Activated T-helper 17 cell treated with anti-CD3 and anti-CD28 coated beads, Interleukin-2, amount 50 U/mL, for 72 hours (primary cell): ENCODE results near the gene MFGE8. TPM values are rescaled to one million over a fixed set of nuclear protein-coding genes. Genes with fewer than 3 reads are reported as not detected.

Experiments
- ATAC-seq: fragments of 150-1000 bp; cut with Tn5 transposase; replicated peaks from 2 replicates; pipeline ENCODE4 v1.10.0; 2021; ENCODE audit warnings: mild to moderate bottlenecking, moderate library complexity
- H3K27ac Mint-ChIP-seq: one replicate; pipeline ENCODE4 v1.8.0; 2022; ENCODE audit warnings: mixed read lengths
- H3K27me3 Mint-ChIP-seq: one replicate; pipeline ENCODE4 v1.8.0; 2022; ENCODE audit warnings: mixed read lengths
- H3K36me3 Mint-ChIP-seq: one replicate; pipeline ENCODE4 v1.8.0; 2022; ENCODE audit warnings: low read depth, mild to moderate bottlenecking, mixed read lengths
- H3K4me1 Mint-ChIP-seq: one replicate; pipeline ENCODE4 v1.8.0; 2022; ENCODE audit warnings: mixed read lengths
- H3K4me3 Mint-ChIP-seq: one replicate; pipeline ENCODE4 v1.8.0; 2022; ENCODE audit warnings: mild to moderate bottlenecking, mixed read lengths
- H3K9me3 Mint-ChIP-seq: one replicate; pipeline ENCODE4 v1.8.0; 2022; ENCODE audit warnings: mixed read lengths
- total RNA-seq, 2 donors: library from RNA; stranded (reverse); gene quantifications; one replicate each; pipeline ENCODE4 v1.2.3, GENCODE V29; 2022

The MFGE8 gene
- total RNA-seq, 2 donors from 2014 or later, result 17.0 to 19.2 TPM

- Mint-ChIP-seq H3K9me3 (peaks cover 4% of the 10 kb centered on the region), H3K4me3 (no peak overlapping the region), H3K27ac (no peak overlapping the region), H3K36me3 (no peaks in the 10 kb centered on the region), H3K27me3 (no peaks in the 10 kb centered on the region), H3K4me1 (no peaks in the 10 kb centered on the region)
- no peak for ATAC-seq
Observed at GRCh38 chr15:88858934-88859333, 54.2 kb downstream of the MFGE8 start.

- Mint-ChIP-seq H3K27ac (no peak overlapping the region), H3K9me3 (peaks cover 4% of the 10 kb centered on the region), H3K27me3 (no peaks in the 10 kb centered on the region), H3K36me3 (no peaks in the 10 kb centered on the region), H3K4me3 (no peak overlapping the region), H3K4me1 (no peaks in the 10 kb centered on the region)
- ATAC-seq, result no peak
Observed at GRCh38 chr15:88852476-88852875, 60.7 kb downstream of the MFGE8 start.

- Mint-ChIP-seq H3K27me3 (no peaks in the 10 kb centered on the region), H3K27ac (no peak overlapping the region), H3K9me3 (peaks cover 2% of the 10 kb centered on the region), H3K36me3 (no peaks in the 10 kb centered on the region), H3K4me1 (peaks cover 4% of the 10 kb centered on the region), H3K4me3 (no peak overlapping the region)
- ATAC-seq, result no peak
Observed at GRCh38 chr15:88849376-88850072, 63.7 kb downstream of the MFGE8 start.

Other genes starting within 250 kb of the MFGE8 start
- not detected for gene ACAN, start 109.9 kb downstream of the MFGE8 start, total RNA-seq
- gene HAPLN3, start 17.8 kb downstream of the MFGE8 start, total RNA-seq, result 10 to 100 TPM; 31.6 to 38.6 TPM
- 10 to 100 TPM; 40.1 to 47.7 TPM for gene ABHD2, start 175.1 kb upstream of the MFGE8 start, total RNA-seq